ENCODE measurements around the gene SHROOM4. TPM values are rescaled to one million over a fixed set of nuclear protein-coding genes. Genes with fewer than 3 reads are reported as not detected.

Gene SHROOM4
- total and polyA plus RNA-seq, 2 experiments from 2014 or later, result 1.9 to 8.5 TPM

GRCh38 chrX:50818986-50819385 lies 5.0 kb upstream of the SHROOM4 start:
- H4K20me1 ChIP-seq (replicated peaks; ENCODE audit: insufficient read depth), result no peaks in the 10 kb centered on the region
- H3F3A ChIP-seq (replicated peaks; ENCODE audit: low read depth), result no peaks in the 10 kb centered on the region
- peaks cover 13% of the 10 kb centered on the region; the same call in 2 of the 3 replicates for H3K4me1 Mint-ChIP-seq
- H3K27ac Mint-ChIP-seq, result no peak overlapping the region
- peaks cover 7% of the 10 kb centered on the region for H3K27me3 Mint-ChIP-seq (ENCODE audit: insufficient read depth, low read depth, poor library complexity)
- H3K4me3 ChIP-seq, result no peak overlapping the region
- no peaks in the 10 kb centered on the region for H3K4me1 ChIP-seq (ENCODE audit: insufficient read depth)
- TF ChIP-seq ETS1 (IDR thresholded peaks at IDR 0.05) (no peak), EZH2 (IDR thresholded peaks at IDR 0.05; ENCODE audit: low read depth, unreplicated experiment) (no peak), NANOG (IDR thresholded peaks at IDR 0.05; ENCODE audit: borderline replicate concordance) (no peak), CTCF (conservative IDR thresholded peaks at IDR 0.05; ENCODE audit: low read depth in 2 of 2) (no peak), POLR2AphosphoS5 (IDR thresholded peaks at IDR 0.05; ENCODE audit: low read depth) (no peak), JUNB (IDR thresholded peaks at IDR 0.05; ENCODE audit: unreplicated experiment) (no peak), STAT1 (IDR thresholded peaks at IDR 0.05; ENCODE audit: unreplicated experiment) (no peak), ZNF331 (CRISPR knock-in tag; IDR thresholded peaks at IDR 0.05; ENCODE audit: low read depth) (no peak), ZNF462 (CRISPR knock-in tag; IDR thresholded peaks at IDR 0.05) (no peak), EZH2phosphoT487 (IDR thresholded peaks at IDR 0.05; ENCODE audit: unreplicated experiment) (no peak), ZNF114 (CRISPR knock-in tag; IDR thresholded peaks at IDR 0.05) (no peak), CREB1 (CRISPR knock-in tag; IDR thresholded peaks at IDR 0.05; ENCODE audit: low read depth) (no peak)
- TF ChIP-seq, protein P1, sequence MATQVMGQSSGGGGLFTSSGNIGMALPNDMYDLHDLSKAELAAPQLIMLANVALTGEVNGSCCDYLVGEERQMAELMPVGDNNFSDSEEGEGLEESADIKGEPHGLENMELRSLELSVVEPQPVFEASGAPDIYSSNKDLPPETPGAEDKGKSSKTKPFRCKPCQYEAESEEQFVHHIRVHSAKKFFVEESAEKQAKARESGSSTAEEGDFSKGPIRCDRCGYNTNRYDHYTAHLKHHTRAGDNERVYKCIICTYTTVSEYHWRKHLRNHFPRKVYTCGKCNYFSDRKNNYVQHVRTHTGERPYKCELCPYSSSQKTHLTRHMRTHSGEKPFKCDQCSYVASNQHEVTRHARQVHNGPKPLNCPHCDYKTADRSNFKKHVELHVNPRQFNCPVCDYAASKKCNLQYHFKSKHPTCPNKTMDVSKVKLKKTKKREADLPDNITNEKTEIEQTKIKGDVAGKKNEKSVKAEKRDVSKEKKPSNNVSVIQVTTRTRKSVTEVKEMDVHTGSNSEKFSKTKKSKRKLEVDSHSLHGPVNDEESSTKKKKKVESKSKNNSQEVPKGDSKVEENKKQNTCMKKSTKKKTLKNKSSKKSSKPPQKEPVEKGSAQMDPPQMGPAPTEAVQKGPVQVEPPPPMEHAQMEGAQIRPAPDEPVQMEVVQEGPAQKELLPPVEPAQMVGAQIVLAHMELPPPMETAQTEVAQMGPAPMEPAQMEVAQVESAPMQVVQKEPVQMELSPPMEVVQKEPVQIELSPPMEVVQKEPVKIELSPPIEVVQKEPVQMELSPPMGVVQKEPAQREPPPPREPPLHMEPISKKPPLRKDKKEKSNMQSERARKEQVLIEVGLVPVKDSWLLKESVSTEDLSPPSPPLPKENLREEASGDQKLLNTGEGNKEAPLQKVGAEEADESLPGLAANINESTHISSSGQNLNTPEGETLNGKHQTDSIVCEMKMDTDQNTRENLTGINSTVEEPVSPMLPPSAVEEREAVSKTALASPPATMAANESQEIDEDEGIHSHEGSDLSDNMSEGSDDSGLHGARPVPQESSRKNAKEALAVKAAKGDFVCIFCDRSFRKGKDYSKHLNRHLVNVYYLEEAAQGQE (IDR thresholded peaks at IDR 0.05; ENCODE audit: unreplicated experiment), result no peak
- no peak overlapping the region for H3K27ac ChIP-seq (ENCODE audit: low read depth)
- no peaks in the 10 kb centered on the region for H3K9me3 Mint-ChIP-seq
- H3K4me2 ChIP-seq, result no peak overlapping the region
- H2AFZ ChIP-seq, result no peak overlapping the region
- no peaks in the 10 kb centered on the region for H3K36me3 ChIP-seq (ENCODE audit: insufficient read depth)
- H3K9me2 ChIP-seq (ENCODE audit: insufficient read depth), result no peaks in the 10 kb centered on the region
- no peaks in the 10 kb centered on the region for H3K27me3 ChIP-seq (ENCODE audit: insufficient read depth)
- DNase-seq (ENCODE audit: low spot score), result no peak
- no peak overlapping the region for H3K4me3 Mint-ChIP-seq
- no peaks in the 10 kb centered on the region for H3K36me3 Mint-ChIP-seq (ENCODE audit: low read depth)
- no peak for ATAC-seq
- no peaks in the 10 kb centered on the region for H3K79me2 ChIP-seq (replicated peaks; ENCODE audit: insufficient read depth)
